Lung (tissue), 12 donors: ENCODE data around the gene EGFR. TPM values are rescaled to one million over a fixed set of nuclear protein-coding genes. Genes with fewer than 3 reads are reported as not detected.

Source experiments
- ATAC-seq: fragments of 200-7000 bp; cut with Tn5 transposase; one replicate; pipeline ENCODE4 v1.9.1; 2020; ENCODE audit warnings: moderate number of reproducible peaks; ENCODE audit not compliant: insufficient read depth, low FRiP score
- DNase-seq, 3 donors: peaks; one replicate each; pipeline ENCODE4 v3.0.0-alpha.2; 2013 to 2017
- H3K27ac ChIP-seq, 2 donors: one replicate each; pipeline ENCODE4 v1.5.1; 2013; ENCODE audit warnings: mild to moderate bottlenecking in 2 of 2, moderate library complexity in 2 of 2, control low read depth in 1 of 2, inconsistent platforms in 1 of 2, low read depth in 1 of 2, low read length in 1 of 2
- H3K27me3 ChIP-seq, 3 donors: one replicate each; pipeline ENCODE4 v1.5.1; 2013; ENCODE audit warnings: low read length in 2 of 3; ENCODE audit not compliant: control insufficient read depth in 3 of 3, insufficient read depth in 3 of 3
- H3K36me3 ChIP-seq, 4 donors: one replicate each; pipeline ENCODE4 v1.5.1; 2013; ENCODE audit warnings: low read length in 4 of 4, mild to moderate bottlenecking in 1 of 4, moderate library complexity in 1 of 4; ENCODE audit not compliant: control insufficient read depth in 4 of 4, insufficient read depth in 4 of 4
- H3K4me1 ChIP-seq, 5 donors: one replicate each; pipeline ENCODE4 v1.5.1; 2013; ENCODE audit warnings: low read length in 5 of 5, mild to moderate bottlenecking in 2 of 5, moderate library complexity in 1 of 5; ENCODE audit not compliant: control insufficient read depth in 5 of 5, insufficient read depth in 5 of 5
- H3K4me3 ChIP-seq: one replicate; pipeline ENCODE4 v1.5.1; 2013; ENCODE audit warnings: mild to moderate bottlenecking, control low read depth, moderate library complexity
- H3K9ac ChIP-seq, 2 donors: one replicate each; pipeline ENCODE4 v1.5.1; 2013; ENCODE audit warnings: low read length in 2 of 2, control low read depth in 1 of 2; ENCODE audit not compliant: insufficient read depth in 1 of 2
- H3K9me3 ChIP-seq, 4 donors: one replicate each; pipeline ENCODE4 v1.5.1; 2013; ENCODE audit warnings: low read length in 3 of 4, mild to moderate bottlenecking in 1 of 4, moderate library complexity in 1 of 4; ENCODE audit not compliant: control insufficient read depth in 4 of 4, insufficient read depth in 3 of 4
- CTCF ChIP-seq: IDR thresholded peaks from 2 replicates; pipeline ENCODE4 v1.5.1; 2012; ENCODE audit warnings: mild to moderate bottlenecking; ENCODE audit errors: control extremely low read depth, extremely low read depth
- WGBS, 2 donors: extraction: QIAGEN DNeasy Blood & Tissue Kit; methylation state at CpG; one replicate each; pipeline ENCODE4 v1.1.7; 2013; 5-methylcytosine and 5-hydroxymethylcytosine counted together
- polyA plus RNA-seq, 2 donors: library from polyadenylated mRNA; stranded (reverse); fragments of 200-250 nt; gene quantifications; one replicate each; pipeline ENCODE4 v1.2.1, GENCODE V29; 2013
- total RNA-seq, 2 donors: library from RNA; depleted of rRNA in 1 of 2; stranded (reverse); fragments of >200 nt in 1 of 2; gene quantifications; one replicate each; pipeline ENCODE4 v1.2.1, GENCODE V29; 2014 to 2021
- donor health status: control.
- donor health status: control.
- donor health status: Bipolar disorder and iron deficiency.
- donor health status: healthy.
- donor health status: DM: yes; HTN: yes; CAD: no.

The EGFR gene
- total and polyA plus RNA-seq, 4 donors: 11.6 to 78.7 (median 37.1) TPM

DNA sequence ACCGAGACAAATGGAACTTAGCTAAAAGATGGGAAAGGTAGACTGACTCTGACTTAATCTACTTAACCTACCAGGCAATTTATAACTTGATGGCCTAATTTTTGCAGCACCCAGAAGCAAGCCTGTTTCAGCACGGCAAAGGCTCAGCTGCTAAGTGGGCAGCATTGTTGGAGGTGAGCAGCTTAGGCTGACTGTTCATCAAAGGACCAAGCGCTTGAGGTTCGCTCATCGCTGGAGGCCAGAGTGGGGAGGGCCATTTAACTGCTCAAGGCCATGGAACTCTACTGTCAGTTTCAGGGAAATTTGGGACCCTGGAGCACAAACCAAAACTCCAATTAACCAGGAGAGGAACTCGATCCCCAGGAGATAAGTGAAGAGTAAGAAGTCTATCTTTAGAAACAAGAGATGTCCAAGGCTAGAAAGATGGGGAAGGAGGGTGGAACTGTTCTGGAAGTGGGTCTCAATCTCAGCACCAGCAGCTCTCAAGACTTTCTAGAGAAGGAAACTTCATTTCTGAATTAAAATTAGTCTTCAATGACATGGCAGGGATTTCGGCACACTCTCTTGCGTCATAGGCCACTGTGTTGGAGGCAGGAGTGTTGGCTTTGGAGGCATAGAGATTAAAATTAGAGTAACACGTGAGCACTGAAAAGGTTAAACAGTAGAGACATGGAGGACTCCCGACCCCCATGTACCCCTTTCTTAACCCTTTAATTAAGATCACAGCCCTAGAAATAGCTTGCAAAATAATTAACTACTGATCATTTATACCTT, 43.1 kb downstream of the EGFR start:
- no peak for ATAC-seq
- TF ChIP-seq CTCF: no peak
- WGBS, 2 donors: 81 to 85% methylated on average over 10 of the region's 10 CpGs
- H3K4me3 ChIP-seq: no peak overlapping the region
- peaks cover 0 to 66% (median 16%) of the 10 kb centered on the region in 5 donors for H3K4me1 ChIP-seq
- H3K9ac ChIP-seq: no peak overlapping the region
- peak overlapping the region in 1 of 2 donors; percentile 64 for H3K27ac ChIP-seq
- peaks cover 0 to 13% (median 2%) of the 10 kb centered on the region in 4 donors for H3K36me3 ChIP-seq
- no peaks in the 10 kb centered on the region for H3K27me3 ChIP-seq
- peaks cover 0 to 1% (median 0%) of the 10 kb centered on the region in 4 donors for H3K9me3 ChIP-seq
- no peak for DNase-seq

GRCh38 chr7:55063061-55063460, 44.2 kb downstream of the EGFR start:
- TF ChIP-seq CTCF: no peak
- 85 to 86% methylated on average over 7 of the region's 7 CpGs for WGBS, 2 donors
- H3K27me3 ChIP-seq: no peaks in the 10 kb centered on the region
- no peak for ATAC-seq
- H3K4me3 ChIP-seq: no peak overlapping the region
- H3K4me1 ChIP-seq: peaks cover 0 to 56% (median 16%) of the 10 kb centered on the region in 5 donors
- H3K9me3 ChIP-seq: peaks cover 0 to 1% (median 0%) of the 10 kb centered on the region in 4 donors
- no peak overlapping the region for H3K27ac ChIP-seq
- no peak for DNase-seq
- peaks cover 0 to 17% (median 2%) of the 10 kb centered on the region in 4 donors for H3K36me3 ChIP-seq
- H3K9ac ChIP-seq: no peak overlapping the region

DNA sequence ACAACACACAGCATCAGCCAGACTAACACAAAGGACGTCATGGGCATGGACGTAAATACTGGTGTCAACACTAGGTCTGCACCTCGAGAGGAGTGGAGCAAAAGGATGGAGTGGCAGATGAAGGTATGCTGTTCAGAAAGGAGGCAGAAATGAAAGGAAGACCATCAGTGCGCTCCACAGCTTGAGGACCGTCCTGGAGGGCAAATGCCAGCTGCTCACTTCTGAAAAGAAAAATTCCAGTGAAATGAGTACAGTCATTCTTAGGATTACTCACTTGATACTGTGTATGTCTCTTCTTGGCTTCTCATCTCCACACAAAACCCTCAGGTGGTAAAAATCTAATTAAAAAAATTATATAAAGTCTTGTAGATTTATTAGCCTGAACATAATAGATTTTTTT, 44.8 kb downstream of the EGFR start:
- no peak overlapping the region for H3K27ac ChIP-seq
- H3K4me1 ChIP-seq: peaks cover 0 to 59% (median 16%) of the 10 kb centered on the region in 5 donors
- no peak for DNase-seq
- no peak for ATAC-seq
- 82 to 89% methylated on average over 5 of the region's 5 CpGs for WGBS, 2 donors
- H3K9ac ChIP-seq: no peak overlapping the region
- peaks cover 0 to 1% (median 0%) of the 10 kb centered on the region in 4 donors for H3K9me3 ChIP-seq
- peaks cover 0 to 17% (median 2%) of the 10 kb centered on the region in 4 donors for H3K36me3 ChIP-seq
- no peak overlapping the region for H3K4me3 ChIP-seq
- H3K27me3 ChIP-seq: no peaks in the 10 kb centered on the region
- no peak for TF ChIP-seq CTCF
